Skeletal muscle satellite cell (primary cell): Measurements from ENCODE around the gene SCLT1.

Source experiments
- H3K27me3 ChIP-seq: 2 replicates; pipeline ENCODE4 v1.7.0; 2013; ENCODE audit warnings: low read length; ENCODE audit not compliant: control insufficient read depth, insufficient read depth
- H3K36me3 ChIP-seq: 2 replicates; pipeline ENCODE4 v1.7.0; 2013; ENCODE audit warnings: mild to moderate bottlenecking, control low read depth, low read length; ENCODE audit not compliant: insufficient read depth
- H3K4me1 ChIP-seq: 2 replicates; pipeline ENCODE4 v1.7.0; 2013; ENCODE audit warnings: low read length; ENCODE audit not compliant: control insufficient read depth, insufficient read depth
- H3K4me2 ChIP-seq: 2 replicates; pipeline ENCODE4 v1.7.0; 2013; ENCODE audit warnings: mild to moderate bottlenecking, low read length
- H3K4me3 ChIP-seq: 2 replicates; pipeline ENCODE4 v1.7.0; 2013; ENCODE audit warnings: low read length
- H3K9ac ChIP-seq: 2 replicates; pipeline ENCODE4 v1.7.0; 2013; ENCODE audit warnings: mild to moderate bottlenecking, low read depth, low read length, moderate library complexity
- H3K9me3 ChIP-seq: replicated peaks from 2 replicates; pipeline ENCODE4 v1.7.0; 2013; ENCODE audit warnings: mild to moderate bottlenecking, control low read depth, low read length

SCLT1 gene

DNA sequence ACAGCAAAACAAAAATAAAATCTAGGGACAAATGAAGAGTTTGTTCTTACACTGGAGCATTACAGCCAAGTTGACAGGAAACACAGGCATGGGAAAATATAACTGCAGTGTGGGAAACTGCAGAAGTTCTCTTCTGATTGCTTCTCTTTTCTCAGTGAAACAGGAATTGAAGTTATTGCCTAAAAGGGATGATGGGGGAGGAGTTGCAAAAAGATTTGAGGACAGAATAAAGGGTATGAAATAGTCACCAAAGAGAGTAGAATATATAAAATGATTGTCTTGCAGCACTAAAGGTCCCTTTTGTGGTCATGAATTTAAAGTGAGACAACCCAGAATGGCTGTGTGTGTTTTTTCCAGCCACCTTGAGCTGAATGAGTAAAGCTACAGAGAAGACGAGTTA is 180.1 kb downstream of the SCLT1 start:
- Histone ChIP-seq H3K9ac (no peak overlapping the region), H3K4me1 (no peaks in the 10 kb centered on the region), H3K27me3 (no peaks in the 10 kb centered on the region), H3K4me2 (no peak overlapping the region), H3K36me3 (no peaks in the 10 kb centered on the region), H3K4me3 (no peak overlapping the region), H3K9me3 (no peaks in the 10 kb centered on the region)

DNA sequence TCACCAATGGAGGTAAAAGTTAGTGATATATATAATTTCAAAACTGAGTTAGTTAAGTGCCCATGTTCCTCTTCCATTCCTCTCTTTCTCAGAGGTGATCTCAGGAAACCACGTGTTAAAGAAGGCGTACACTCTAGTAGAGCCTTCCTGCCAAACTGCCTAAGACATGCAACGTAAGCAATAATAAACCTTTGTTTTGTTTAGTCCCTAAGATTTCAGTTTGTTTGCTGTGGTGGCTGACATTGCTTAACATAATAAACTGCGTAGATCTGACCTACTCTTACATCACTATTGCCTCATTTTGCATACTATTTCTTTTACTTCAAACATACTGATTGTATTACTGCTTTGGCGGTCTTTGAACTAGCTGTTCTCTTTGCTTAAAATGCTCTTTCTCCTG is 184.6 kb downstream of the SCLT1 start:
- Histone ChIP-seq H3K4me2 (no peak overlapping the region), H3K9me3 (no peaks in the 10 kb centered on the region), H3K4me1 (no peaks in the 10 kb centered on the region), H3K9ac (no peak overlapping the region), H3K36me3 (no peaks in the 10 kb centered on the region), H3K27me3 (no peaks in the 10 kb centered on the region), H3K4me3 (no peak overlapping the region)

DNA sequence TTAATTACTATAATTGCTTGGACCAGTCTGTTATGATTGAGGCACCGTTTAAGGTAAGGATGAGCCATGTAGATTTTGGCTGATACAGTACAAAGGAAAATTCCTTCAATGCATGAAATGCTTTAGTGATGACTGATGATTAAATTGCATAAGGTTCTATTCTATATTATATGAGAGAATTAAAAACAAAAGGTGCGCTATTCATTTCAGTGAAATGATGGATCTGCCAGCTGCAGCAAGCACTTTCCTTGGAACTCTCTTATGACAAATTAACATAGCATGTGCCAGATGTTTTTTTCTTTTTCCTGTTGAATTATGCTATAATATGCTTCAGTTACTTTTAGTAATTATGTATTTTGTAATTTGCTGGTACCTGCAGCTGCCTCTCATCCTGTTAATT is 185.4 kb downstream of the SCLT1 start:
- no peak overlapping the region for H3K9ac ChIP-seq

DNA sequence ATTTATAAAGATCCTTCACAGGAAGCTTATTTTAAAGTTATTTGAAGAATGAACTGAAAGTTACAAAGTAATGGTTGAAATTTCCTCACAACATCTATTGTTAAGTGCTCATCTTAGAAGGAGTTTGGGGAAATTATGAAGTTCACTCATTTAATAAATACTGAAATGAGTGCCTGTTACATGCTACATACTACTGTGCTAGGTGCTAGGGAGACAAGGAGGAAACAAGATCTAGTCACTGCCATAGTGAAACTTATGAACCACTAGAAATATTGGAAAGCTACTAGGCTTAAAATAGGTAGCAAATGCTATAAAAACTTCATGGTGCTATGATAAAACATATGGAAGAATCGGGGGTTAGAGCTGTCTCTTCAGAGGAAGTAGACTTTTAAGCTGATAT is 186.8 kb downstream of the SCLT1 start:
- Histone ChIP-seq H3K4me2 (no peak overlapping the region), H3K27me3 (no peaks in the 10 kb centered on the region), H3K36me3 (no peaks in the 10 kb centered on the region), H3K4me1 (no peaks in the 10 kb centered on the region), H3K4me3 (no peak overlapping the region), H3K9me3 (no peaks in the 10 kb centered on the region), H3K9ac (no peak overlapping the region)

More for the DNA sequence above, 185.4 kb downstream of the SCLT1 start:
- no peaks in the 10 kb centered on the region for H3K9me3 ChIP-seq
- no peak overlapping the region for H3K4me2 ChIP-seq
- H3K27me3 ChIP-seq = no peaks in the 10 kb centered on the region
- H3K4me3 ChIP-seq = no peak overlapping the region
- H3K36me3 ChIP-seq = no peaks in the 10 kb centered on the region
- H3K4me1 ChIP-seq = no peaks in the 10 kb centered on the region

DNA sequence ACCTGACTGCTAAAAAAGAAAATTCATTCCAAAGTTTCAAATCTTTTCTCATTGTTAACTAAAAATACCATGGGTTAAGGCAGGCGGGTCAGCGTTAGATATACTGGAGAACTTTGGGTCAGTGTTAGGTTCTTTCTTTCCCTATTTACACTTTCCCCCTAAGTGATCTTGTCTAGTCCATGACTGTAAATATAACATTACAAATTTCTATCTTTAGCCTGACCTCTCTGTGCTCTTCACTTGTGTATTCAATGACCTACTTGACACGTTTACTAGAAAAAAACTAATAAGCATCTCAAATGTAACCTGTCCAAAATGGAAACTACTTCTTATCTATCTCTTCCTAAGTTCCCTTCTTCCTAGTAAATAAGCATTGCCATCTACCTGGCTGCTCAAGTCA is 188.5 kb downstream of the SCLT1 start:
- no peak overlapping the region for H3K4me2 ChIP-seq
- no peak overlapping the region for H3K9ac ChIP-seq
- no peak overlapping the region for H3K4me3 ChIP-seq
- no peaks in the 10 kb centered on the region for H3K9me3 ChIP-seq
- H3K36me3 ChIP-seq = no peaks in the 10 kb centered on the region
- H3K4me1 ChIP-seq = no peaks in the 10 kb centered on the region
- H3K27me3 ChIP-seq = no peaks in the 10 kb centered on the region

DNA sequence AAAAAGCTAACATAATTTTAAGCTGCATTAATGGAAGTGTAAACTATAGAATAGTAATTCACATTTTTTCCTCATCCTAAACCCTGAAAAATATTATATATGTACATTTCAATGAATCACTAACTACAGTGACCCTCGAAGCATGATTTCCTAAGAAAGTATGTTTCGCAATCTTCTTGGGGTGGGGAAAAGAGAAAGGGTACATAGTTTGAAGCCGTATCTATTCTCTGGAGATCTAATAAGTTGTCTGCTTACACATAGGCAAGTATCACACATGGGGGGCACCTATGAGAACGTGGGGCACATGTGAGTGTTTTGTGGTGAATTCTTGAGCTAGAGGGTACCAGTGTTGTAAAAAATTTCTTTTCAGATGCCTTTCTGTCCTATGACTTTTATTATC is 212.7 kb downstream of the SCLT1 start:
- H3K4me3 ChIP-seq = no peak overlapping the region
- peaks cover 5% of the 10 kb centered on the region for H3K4me1 ChIP-seq
- no peaks in the 10 kb centered on the region for H3K27me3 ChIP-seq
- H3K36me3 ChIP-seq = peaks cover 4% of the 10 kb centered on the region
- H3K9me3 ChIP-seq = no peaks in the 10 kb centered on the region
- H3K9ac ChIP-seq = no peak overlapping the region
- H3K4me2 ChIP-seq = no peak overlapping the region

DNA sequence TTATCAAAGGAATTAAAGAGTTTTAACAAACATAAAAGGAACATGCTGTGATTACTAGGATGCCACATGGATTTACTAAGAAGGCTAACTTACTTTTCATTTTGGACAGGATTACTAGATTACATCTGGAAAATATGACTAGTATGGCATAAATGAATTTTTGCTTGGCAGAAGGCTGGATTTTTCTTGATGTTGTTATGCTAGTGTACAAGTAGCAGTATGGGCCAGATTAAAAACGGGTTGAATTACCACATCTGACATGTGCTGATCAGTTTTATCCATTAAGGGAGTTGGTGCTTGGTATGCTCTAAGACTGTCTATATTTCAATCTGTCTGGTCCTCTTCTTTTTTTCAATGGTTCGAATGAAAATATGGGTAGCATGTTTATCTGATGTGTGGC is 213.4 kb downstream of the SCLT1 start:
- no peak overlapping the region for H3K9ac ChIP-seq
- peaks cover 5% of the 10 kb centered on the region for H3K4me1 ChIP-seq
- no peak overlapping the region for H3K4me3 ChIP-seq
- no peaks in the 10 kb centered on the region for H3K27me3 ChIP-seq
- no peaks in the 10 kb centered on the region for H3K9me3 ChIP-seq
- H3K4me2 ChIP-seq = no peak overlapping the region
- H3K36me3 ChIP-seq = peaks cover 7% of the 10 kb centered on the region

DNA sequence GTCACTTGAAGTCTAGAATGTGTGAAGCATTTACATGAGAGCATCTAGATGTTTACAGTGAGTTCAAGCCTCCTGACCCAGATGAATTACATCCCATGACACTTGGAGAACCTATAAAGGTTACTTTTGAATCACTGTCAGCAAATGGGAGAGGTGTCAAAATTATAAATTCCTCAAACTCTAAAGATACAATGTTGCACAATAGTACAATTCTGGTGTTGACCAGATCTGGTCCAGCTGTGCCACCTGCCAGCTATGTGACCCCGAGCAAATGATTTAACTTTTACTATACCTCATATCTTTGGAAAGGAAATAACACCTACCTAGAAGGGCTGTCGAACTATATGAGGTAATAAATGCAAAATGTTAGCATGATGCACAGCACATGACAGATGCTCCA is 214.1 kb downstream of the SCLT1 start:
- H3K4me2 ChIP-seq = no peak overlapping the region
- no peaks in the 10 kb centered on the region for H3K27me3 ChIP-seq
- no peak overlapping the region for H3K4me3 ChIP-seq
- H3K9ac ChIP-seq = no peak overlapping the region
- no peaks in the 10 kb centered on the region for H3K9me3 ChIP-seq
- peaks cover 5% of the 10 kb centered on the region for H3K4me1 ChIP-seq
- peaks cover 7% of the 10 kb centered on the region for H3K36me3 ChIP-seq

DNA sequence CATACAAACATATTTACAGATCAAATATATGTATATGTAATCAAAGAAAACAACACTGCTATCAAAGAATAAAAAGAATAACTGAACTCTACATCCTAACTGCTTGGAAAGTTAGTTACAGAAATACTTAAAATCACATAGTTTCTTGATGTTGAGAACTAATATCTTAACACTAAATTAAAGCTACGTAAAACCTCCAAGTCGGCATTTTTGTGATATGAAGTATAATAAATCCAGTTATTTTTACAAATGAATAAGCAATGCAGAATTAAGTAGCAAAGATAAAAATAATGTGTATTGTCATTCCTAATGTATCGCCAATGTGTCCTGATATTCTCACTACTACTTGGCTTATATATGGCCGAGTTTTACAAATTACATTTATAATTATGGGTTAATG is 215.4 kb downstream of the SCLT1 start:
- Histone ChIP-seq H3K4me1 (peaks cover 5% of the 10 kb centered on the region), H3K27me3 (no peaks in the 10 kb centered on the region), H3K9ac (no peak overlapping the region)

DNA sequence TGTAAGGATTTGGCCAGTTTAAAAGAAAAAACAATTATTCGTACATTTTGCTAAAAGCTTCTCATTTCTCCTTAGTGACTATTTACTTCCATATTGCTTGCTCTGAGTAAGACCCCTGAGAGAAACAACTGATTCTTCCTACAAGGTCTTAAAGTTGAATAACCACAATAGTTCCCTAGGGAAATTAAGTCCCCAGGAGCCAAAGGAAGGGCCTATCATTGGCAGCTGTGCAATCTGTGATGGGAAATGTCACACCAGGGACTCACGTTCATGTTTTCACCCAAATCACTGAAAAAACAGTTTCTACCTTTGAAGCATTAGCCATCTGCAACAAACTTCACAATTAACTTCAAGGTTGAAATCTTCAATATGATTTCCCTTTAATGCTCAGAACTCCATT is 217.1 kb downstream of the SCLT1 start:
- Histone ChIP-seq H3K4me2 (no peak overlapping the region), H3K9me3 (no peaks in the 10 kb centered on the region), H3K4me3 (no peak overlapping the region), H3K36me3 (peaks cover 21% of the 10 kb centered on the region), H3K4me1 (peaks cover 5% of the 10 kb centered on the region), H3K27me3 (no peaks in the 10 kb centered on the region), H3K9ac (no peak overlapping the region)

More for the DNA sequence above, 215.4 kb downstream of the SCLT1 start:
- no peak overlapping the region for H3K4me3 ChIP-seq
- H3K36me3 ChIP-seq = peaks cover 14% of the 10 kb centered on the region
- no peaks in the 10 kb centered on the region for H3K9me3 ChIP-seq
- H3K4me2 ChIP-seq = no peak overlapping the region

DNA sequence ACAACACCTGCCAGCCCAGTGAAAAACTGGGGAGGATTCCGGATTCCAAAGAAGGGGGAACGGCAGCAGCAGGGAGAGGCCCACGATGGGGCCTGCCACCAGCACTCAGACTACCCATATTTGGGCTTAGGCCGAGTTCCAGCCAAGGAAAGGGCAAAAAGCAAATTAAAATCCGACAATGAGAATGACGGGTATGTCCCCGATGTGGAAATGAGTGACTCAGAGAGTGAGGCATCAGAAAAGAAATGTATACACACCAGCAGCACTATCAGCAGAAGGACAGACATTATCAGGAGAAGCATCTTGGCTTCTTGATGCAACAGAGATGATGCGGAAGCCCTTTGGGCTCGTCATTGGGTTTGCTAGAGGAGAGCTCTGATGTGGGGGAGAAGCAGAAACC is 221.4 kb downstream of the SCLT1 start:
- Histone ChIP-seq H3K36me3 (peaks cover 56% of the 10 kb centered on the region), H3K4me3 (no peak overlapping the region)

DNA sequence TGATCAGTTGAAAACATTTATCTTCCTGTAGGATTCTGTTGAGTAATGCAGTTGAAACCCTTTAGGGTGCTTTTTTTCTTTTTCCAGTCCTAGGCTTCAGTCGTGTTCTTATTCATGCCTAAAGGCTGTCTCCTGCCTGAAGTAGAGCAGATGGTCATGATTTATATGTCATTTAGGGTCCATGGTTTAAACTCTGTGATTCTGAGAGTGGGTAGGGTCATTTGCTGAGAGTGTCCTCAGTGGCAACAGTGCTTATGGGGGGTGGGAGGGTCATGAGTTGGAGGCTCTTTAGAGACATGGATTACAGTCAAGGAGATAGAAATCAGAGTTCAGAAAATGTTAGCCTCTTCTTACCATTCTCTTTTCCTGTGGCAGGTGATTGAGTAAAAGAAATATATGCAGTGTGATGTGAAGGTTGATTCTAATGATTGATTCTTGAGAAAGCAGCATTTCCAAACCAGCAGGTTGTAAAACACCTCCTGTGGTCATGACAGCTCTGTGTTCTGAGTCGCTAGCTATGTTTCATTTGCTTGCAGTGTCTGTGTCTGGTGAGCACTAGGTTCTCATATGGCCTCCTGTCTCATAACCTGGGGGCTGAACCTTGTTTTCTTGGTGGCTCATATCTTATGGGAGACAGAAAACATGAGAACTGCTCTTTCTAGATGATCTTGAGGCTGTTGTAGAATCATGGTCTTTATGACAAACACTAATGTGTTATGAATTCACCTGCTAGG is 223.4 kb downstream of the SCLT1 start:
- no peaks in the 10 kb centered on the region for H3K9me3 ChIP-seq
- H3K9ac ChIP-seq = no peak overlapping the region
- no peak overlapping the region for H3K4me3 ChIP-seq
- H3K36me3 ChIP-seq = peaks cover 67% of the 10 kb centered on the region
- H3K27me3 ChIP-seq = no peaks in the 10 kb centered on the region
- no peaks in the 10 kb centered on the region for H3K4me1 ChIP-seq
- H3K4me2 ChIP-seq = no peak overlapping the region

More for the DNA sequence above, 221.4 kb downstream of the SCLT1 start:
- Histone ChIP-seq H3K9me3 (no peaks in the 10 kb centered on the region), H3K9ac (no peak overlapping the region), H3K4me1 (no peaks in the 10 kb centered on the region), H3K4me2 (no peak overlapping the region), H3K27me3 (no peaks in the 10 kb centered on the region)
